Measurements from ENCODE around the gene KRT36. TPM values are rescaled to one million over a fixed set of nuclear protein-coding genes. Genes with fewer than 3 reads are reported as not detected.

The KRT36 gene
- total and polyA plus RNA-seq, 8 donors: not detected

GRCh38 chr17:41519501-41520224 lies 30.0 kb upstream of the KRT36 start:
- H3K27me3 ChIP-seq: peaks cover 0 to 22% (median 0%) of the 10 kb centered on the region in 3 donors
- H3K4me3 ChIP-seq: no peak overlapping the region
- intact Hi-C loops (cut with DNase I; ENCODE audit: low total_unique reads): no loop called here
- H3K27ac ChIP-seq: no peak overlapping the region
- H3K36me3 ChIP-seq: peaks cover 0 to 12% (median 11%) of the 10 kb centered on the region in 4 donors
- peaks cover 4 to 40% (median 27%) of the 10 kb centered on the region in 4 donors for H3K4me1 ChIP-seq
- no peak for TF ChIP-seq EP300 (IDR thresholded peaks at IDR 0.05)
- no peak for TF ChIP-seq CTCF (IDR thresholded peaks at IDR 0.05)
- no peak for TF ChIP-seq POLR2AphosphoS5 (IDR thresholded peaks at IDR 0.05)
- no peak for TF ChIP-seq POLR2A (IDR thresholded peaks at IDR 0.05)
- DNase-seq: peak in 1 of 2 donors; percentile 81
- 31 to 50% (median 41%) methylated on average over 8 to 11 of the region's 11 CpGs for WGBS, 5 donors
- H3K9me3 ChIP-seq: no peaks in the 10 kb centered on the region

- intact Hi-C loops (cut with DNase I; ENCODE audit: low total_unique reads): no loop called here
- WGBS, 5 donors: 58 to 67% (median 61%) methylated on average over 7 to 8 of the region's 8 CpGs
- TF ChIP-seq POLR2A (IDR thresholded peaks at IDR 0.05): no peak
- no peak for TF ChIP-seq POLR2AphosphoS5 (IDR thresholded peaks at IDR 0.05)
- no peak for TF ChIP-seq EP300 (IDR thresholded peaks at IDR 0.05)
- no peak for TF ChIP-seq CTCF (IDR thresholded peaks at IDR 0.05)
- no peaks in the 10 kb centered on the region for H3K9me3 ChIP-seq
- peaks cover 0 to 22% (median 0%) of the 10 kb centered on the region in 3 donors for H3K27me3 ChIP-seq
- H3K4me1 ChIP-seq: peaks cover 4 to 33% (median 24%) of the 10 kb centered on the region in 4 donors
- no peak for DNase-seq
- H3K27ac ChIP-seq: no peak within 1 kb of the TSS
- H3K4me3 ChIP-seq: no peak within 1 kb of the TSS
- peaks cover 0 to 5% (median 4%) of the 10 kb centered on the region in 4 donors for H3K36me3 ChIP-seq
Observed at GRCh38 chr17:41518789-41519449, 29.2 kb upstream of the KRT36 start, which contains the start of gene KRT15. Gene KRT15 (minus strand): TSS chr17:41518890. CDS start chr17:41518827, 63 bp downstream.

GRCh38 chr17:41518031-41518430 lies 28.3 kb upstream of the KRT36 start:
- no peaks in the 10 kb centered on the region for H3K9me3 ChIP-seq
- intact Hi-C loops (cut with DNase I; ENCODE audit: low total_unique reads): no loop called here
- H3K27me3 ChIP-seq: peaks cover 0 to 22% (median 0%) of the 10 kb centered on the region in 3 donors
- no peaks in the 10 kb centered on the region for H3K36me3 ChIP-seq
- WGBS, 5 donors: 83 to 91% (median 86%) methylated on average over 3 of the region's 3 CpGs
- H3K27ac ChIP-seq: no peak overlapping the region
- no peak for DNase-seq
- TF ChIP-seq EP300 (IDR thresholded peaks at IDR 0.05) (no peak), POLR2A (IDR thresholded peaks at IDR 0.05) (no peak), CTCF (IDR thresholded peaks at IDR 0.05) (no peak), POLR2AphosphoS5 (IDR thresholded peaks at IDR 0.05) (no peak)
- no peak overlapping the region for H3K4me3 ChIP-seq
- H3K4me1 ChIP-seq: peaks cover 4 to 24% (median 20%) of the 10 kb centered on the region in 4 donors

- peaks cover 0 to 12% (median 9%) of the 10 kb centered on the region in 4 donors for H3K4me1 ChIP-seq
- H3K36me3 ChIP-seq: no peaks in the 10 kb centered on the region
- H3K4me3 ChIP-seq: no peak overlapping the region
- no peak for DNase-seq
- peaks cover 0 to 22% (median 0%) of the 10 kb centered on the region in 3 donors for H3K27me3 ChIP-seq
- no peak overlapping the region for H3K27ac ChIP-seq
- no peaks in the 10 kb centered on the region for H3K9me3 ChIP-seq
- TF ChIP-seq POLR2A (IDR thresholded peaks at IDR 0.05) (no peak), CTCF (IDR thresholded peaks at IDR 0.05) (no peak), EP300 (IDR thresholded peaks at IDR 0.05) (no peak), POLR2AphosphoS5 (IDR thresholded peaks at IDR 0.05) (no peak)
- WGBS, 5 donors: 72 to 92% (median 89%) methylated on average over 12 to 14 of the region's 14 CpGs
- intact Hi-C loops (cut with DNase I; ENCODE audit: low total_unique reads): no loop called here
Observed at GRCh38 chr17:41516830-41517283, 27.1 kb upstream of the KRT36 start.

All from stomach (tissue), 9 donors.